HAP-1 (cell line): Measurements from ENCODE around the gene PGBD1.

Experiments used
- DNase-seq, 2 experiments: peaks; one replicate each; pipeline ENCODE4 v3.0.0-alpha.2; 2016 to 2020; ENCODE audit warnings: low spot score in 2 of 2
- H3K27me3 ChIP-seq: fragments of 250-450 bp; sonication (Bioruptor Pico); 2 replicates; pipeline ENCODE4 v1.5.1; 2020; ENCODE audit warnings: low read depth, mild to moderate bottlenecking, moderate library complexity
- H3K36me3 ChIP-seq: fragments of 250-450 bp; sonication (Bioruptor Pico); replicated peaks from 2 replicates; pipeline ENCODE4 v1.5.1; 2020; ENCODE audit warnings: mild to moderate bottlenecking
- H3K4me1 ChIP-seq: fragments of 250-450 bp; sonication (Bioruptor Pico); 2 replicates; pipeline ENCODE4 v1.5.1; 2020; ENCODE audit warnings: mild to moderate bottlenecking
- H3K4me3 ChIP-seq: fragments of 250-450 bp; sonication (Bioruptor Pico); 2 replicates; pipeline ENCODE4 v1.5.1; 2020; ENCODE audit warnings: mild to moderate bottlenecking, moderate library complexity
- H3K9me3 ChIP-seq: fragments of 250-450 bp; sonication (Bioruptor Pico); 2 replicates; pipeline ENCODE4 v1.5.1; 2020; ENCODE audit warnings: mild to moderate bottlenecking, moderate library complexity
- in situ Hi-C: fragments of 300-500 bp; cut with MboI; formaldehyde crosslinking; loops from 3 replicates; pipeline ENCODE4 v1.14.3; 2020; ENCODE audit warnings: low sequenced_read_pairs, inconsistent platforms, mixed read lengths

PGBD1 gene

DNA sequence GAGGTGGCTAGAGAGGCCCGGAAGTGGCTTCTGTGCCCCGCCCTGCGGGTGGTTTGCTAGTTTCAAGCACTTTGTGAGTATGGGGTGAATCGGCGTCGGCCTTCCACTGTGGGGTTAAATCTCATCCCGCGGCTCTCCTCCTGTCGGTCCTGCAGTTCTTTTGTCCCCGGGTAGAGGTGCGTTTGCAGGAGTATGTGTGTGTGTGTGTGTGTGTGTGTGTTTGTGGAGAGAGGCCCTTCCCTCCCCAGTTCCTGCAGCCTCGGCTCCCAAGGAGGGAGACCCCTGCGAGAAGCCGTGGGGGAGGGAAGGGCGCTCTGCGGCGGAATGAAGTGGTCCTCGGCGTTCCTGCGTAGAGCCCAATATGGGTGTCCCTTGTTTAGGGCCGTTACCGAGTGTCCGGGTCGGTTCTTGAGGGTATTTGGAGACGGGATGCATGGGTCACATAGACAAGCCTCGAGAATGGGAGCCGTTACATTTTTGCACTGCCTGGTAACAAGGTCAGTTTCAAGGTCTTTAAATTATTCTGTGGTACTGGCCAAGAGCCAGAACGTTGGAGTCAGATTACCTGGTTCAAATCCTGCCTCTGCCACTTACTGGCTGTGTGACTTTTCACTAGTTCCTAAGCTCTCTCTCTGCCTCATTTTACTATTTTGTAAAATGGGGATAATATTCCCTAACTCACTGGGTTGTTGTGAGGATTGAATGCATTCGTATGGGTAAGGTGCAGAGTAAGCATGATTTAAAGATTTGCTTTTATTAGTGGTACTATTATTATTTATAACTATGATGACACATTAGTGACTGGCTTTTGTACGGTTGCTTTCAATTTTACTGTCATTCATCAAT, 68.7 kb downstream of the PGBD1 start, which contains the start of gene ZKSCAN3:
ZKSCAN3 (plus strand) TSS at position 56 of the 846 bp plus-strand sequence. CDS start 9,640 bp downstream, outside the sequence.
- in situ Hi-C loops = loop anchor here (10.0 kb wide), 1 partner anchor 215 kb away; no protein-coding TSS in a partner anchor

DNA sequence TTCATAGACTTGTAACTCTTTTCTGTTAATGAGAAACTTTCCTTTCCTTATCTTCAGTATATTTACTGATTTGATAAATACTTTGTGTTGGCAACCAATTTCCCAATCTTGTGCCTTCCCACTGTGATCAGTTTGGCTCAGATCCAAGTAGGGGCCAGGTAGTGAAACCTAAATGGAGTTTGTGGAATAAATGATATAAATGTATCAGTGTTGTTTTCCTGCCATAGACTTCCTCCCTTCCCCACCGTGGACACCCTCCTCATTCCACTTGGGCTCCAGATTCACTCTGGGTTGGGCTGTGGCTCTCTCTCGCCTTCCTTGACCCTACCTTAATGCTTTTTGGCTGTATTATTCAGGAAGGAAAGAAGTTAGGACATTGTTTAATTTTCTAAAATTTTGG, 69.7 kb downstream of the PGBD1 start:
- no peak for DNase-seq
- H3K36me3 ChIP-seq = no peaks in the 10 kb centered on the region
- in situ Hi-C loops = loop anchor here (10.0 kb wide), 1 partner anchor 216 kb away; no protein-coding TSS in a partner anchor

More for the DNA sequence above, 68.7 kb downstream of the PGBD1 start, which contains the start of gene ZKSCAN3:
- Histone ChIP-seq H3K27me3 (peaks cover 19% of the 10 kb centered on the region), H3K9me3 (no peaks in the 10 kb centered on the region), H3K4me1 (0 out of 2 replicates have a peak, but pooled peaks cover under 1% of the 10 kb centered on the region), H3K4me3 (peak within 1 kb of the TSS; percentile 74), H3K36me3 (no peaks in the 10 kb centered on the region)
- DNase-seq = peak; percentile 79 to 89

DNA sequence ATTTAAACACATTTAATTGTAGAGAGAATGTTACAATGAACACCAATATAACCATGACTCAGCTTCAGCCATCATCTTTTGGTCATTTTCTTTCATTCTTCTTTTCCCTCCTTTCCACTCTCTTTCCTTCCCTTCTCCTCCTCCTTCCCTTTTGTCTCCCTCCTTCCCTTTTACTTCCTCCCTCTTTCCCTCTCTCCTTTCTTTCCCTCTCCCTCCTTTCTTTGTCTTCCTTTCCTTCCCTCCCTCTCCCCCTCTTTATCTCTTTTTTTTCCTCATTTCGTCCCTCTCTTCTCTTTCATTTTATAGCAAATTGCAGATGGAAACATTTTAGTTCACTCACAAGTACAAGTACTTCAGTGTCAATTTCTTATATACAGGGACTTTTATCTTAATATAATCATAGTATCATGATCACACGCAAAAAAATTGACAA, 70.1 kb downstream of the PGBD1 start:
- H3K27me3 ChIP-seq = peaks cover 14% of the 10 kb centered on the region
- no peaks in the 10 kb centered on the region for H3K9me3 ChIP-seq
- in situ Hi-C loops = loop anchor here (10.0 kb wide), 1 partner anchor 217 kb away; no protein-coding TSS in a partner anchor
- DNase-seq = no peak
- no peak overlapping the region for H3K4me3 ChIP-seq
- H3K36me3 ChIP-seq = no peaks in the 10 kb centered on the region
- H3K4me1 ChIP-seq = peaks cover 5% of the 10 kb centered on the region; the same call in 1 of the 2 replicates

More for the DNA sequence above, 69.7 kb downstream of the PGBD1 start:
- H3K27me3 ChIP-seq = peaks cover 14% of the 10 kb centered on the region
- peaks cover 5% of the 10 kb centered on the region; the same call in 1 of the 2 replicates for H3K4me1 ChIP-seq
- H3K9me3 ChIP-seq = no peaks in the 10 kb centered on the region
- peak overlapping the region; percentile 74 for H3K4me3 ChIP-seq
